T-helper 2 cell treated with Interferon-gamma antibody and Interleukin-4, amounts not matched to agents 5 μg/mL and 100 μg/mL, for 36 hours (primary cell): ENCODE data around the gene LSS.
"Not testable (repeated sequence)": the region's sequence is repeated elsewhere in the genome, so short reads cannot be mapped to it uniquely, and the experiment has no call there.

Source experiments
- DNase-seq: peaks from one replicate; pipeline ENCODE4 v3.0.0; 2021; ENCODE audit warnings: low spot score
- H3K27ac Mint-ChIP-seq: one replicate; pipeline ENCODE4 v1.8.0; 2021; ENCODE audit warnings: mild to moderate bottlenecking, mixed read lengths
- H3K27me3 Mint-ChIP-seq: one replicate; pipeline ENCODE4 v1.8.0; 2021; ENCODE audit warnings: low read depth, mixed read lengths
- H3K36me3 Mint-ChIP-seq: one replicate; pipeline ENCODE4 v1.8.0; 2021; ENCODE audit warnings: low read depth, mixed read lengths
- H3K4me1 Mint-ChIP-seq: one replicate; pipeline ENCODE4 v1.8.0; 2021; ENCODE audit warnings: low read depth, mixed read lengths
- H3K4me3 Mint-ChIP-seq: one replicate; pipeline ENCODE4 v1.8.0; 2022; ENCODE audit warnings: mild to moderate bottlenecking, moderate library complexity, mixed read lengths
- H3K9me3 Mint-ChIP-seq: one replicate; pipeline ENCODE4 v1.8.0; 2021; ENCODE audit warnings: mixed read lengths

LSS gene

DNA sequence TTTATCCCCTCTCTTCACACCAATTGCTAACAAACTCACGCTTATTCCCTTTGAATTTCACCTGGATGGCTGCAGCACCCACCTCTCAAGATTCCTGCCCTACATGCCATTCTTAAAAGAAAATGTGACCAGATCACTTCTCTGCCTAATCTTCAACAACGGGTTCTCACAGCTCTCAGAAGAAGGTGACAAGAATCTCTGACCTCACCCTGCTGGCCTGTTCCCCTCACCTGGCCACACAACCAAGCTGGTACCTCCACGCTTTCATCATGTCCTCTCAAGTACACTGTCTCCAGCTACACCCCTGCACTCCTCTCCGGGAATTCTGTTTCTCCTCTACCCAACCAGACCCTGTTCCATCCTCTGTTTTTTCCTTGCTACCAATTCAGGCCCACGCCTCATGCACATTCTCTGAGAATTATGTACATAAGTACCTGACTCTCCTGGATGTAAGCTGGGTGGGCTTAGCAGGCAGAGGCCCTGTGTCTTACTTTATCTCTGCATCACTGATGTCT is 5.9 kb upstream of the LSS start:
- Mint-ChIP-seq H3K27me3 (no peaks in the 10 kb centered on the region), H3K9me3 (no peaks in the 10 kb centered on the region), H3K4me3 (no peak overlapping the region), H3K27ac (no peak overlapping the region), H3K36me3 (peaks cover 69% of the 10 kb centered on the region), H3K4me1 (peaks cover 37% of the 10 kb centered on the region)
- DNase-seq: no peak

DNA sequence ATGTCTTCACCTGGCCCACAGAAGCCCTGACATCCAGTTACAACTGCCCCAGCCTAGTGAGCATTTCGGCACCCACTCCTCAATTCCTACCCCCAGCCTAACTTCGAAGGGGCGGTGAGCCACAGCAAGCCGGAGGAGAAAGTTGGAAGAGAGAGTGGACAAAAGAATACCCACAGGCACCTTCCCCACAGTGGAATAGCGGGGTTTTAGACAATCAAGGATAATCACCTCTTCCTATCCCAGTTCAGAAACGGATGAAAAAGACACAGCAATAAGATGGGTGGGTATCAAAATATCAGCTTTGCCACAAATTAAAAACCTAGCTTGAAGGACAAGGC is 1.3 kb upstream of the LSS start:
- Mint-ChIP-seq H3K27ac (peak overlapping the region; percentile 83), H3K27me3 (no peaks in the 10 kb centered on the region), H3K4me3 (peak overlapping the region; percentile 92), H3K9me3 (no peaks in the 10 kb centered on the region), H3K4me1 (peaks cover 63% of the 10 kb centered on the region), H3K36me3 (peaks cover 49% of the 10 kb centered on the region)
- DNase-seq: no peak

DNA sequence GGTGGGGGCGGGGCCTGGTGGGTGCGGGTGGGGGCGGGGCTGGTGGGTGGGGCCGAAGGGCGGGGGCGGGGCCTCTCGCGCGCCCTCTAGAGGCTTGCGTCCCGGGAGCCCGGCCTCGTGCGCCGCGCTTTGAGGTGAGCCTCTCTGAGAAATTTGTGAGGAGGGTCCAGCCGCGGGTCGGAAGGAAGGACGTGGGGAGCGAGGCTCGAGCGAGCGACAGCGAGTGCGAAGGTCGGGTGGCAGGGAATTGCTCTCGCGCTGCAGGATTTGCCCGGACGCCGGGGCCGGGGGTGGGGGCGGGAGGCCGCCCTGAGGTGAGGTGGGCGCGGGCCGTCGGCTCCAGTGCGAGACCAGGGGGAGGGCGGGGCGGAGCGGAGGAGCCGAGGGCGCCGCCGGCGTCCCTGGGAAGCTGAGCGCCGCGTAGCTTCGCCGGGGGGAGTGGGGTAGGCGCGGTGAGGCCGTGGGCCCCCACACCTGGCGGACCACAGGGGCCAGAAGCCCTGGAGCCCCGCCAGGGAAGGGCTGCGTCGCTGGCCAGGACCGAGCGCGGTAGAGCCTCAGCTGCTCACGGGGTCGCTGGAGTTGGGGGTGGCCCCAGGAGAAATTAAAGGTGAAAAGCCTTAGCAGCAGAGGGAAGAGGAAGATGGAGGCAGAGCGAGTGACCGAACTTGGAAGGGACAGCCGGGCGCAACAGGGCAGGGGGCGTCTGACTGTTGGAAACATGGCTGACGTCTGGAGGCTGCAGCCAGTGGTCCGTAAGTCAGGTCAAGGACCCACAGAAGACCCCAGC is 754 bp upstream of the LSS start:
- DNase-seq: no peak
- Mint-ChIP-seq H3K27me3 (no peaks in the 10 kb centered on the region), H3K27ac (peak overlapping the region; percentile 97)

DNA sequence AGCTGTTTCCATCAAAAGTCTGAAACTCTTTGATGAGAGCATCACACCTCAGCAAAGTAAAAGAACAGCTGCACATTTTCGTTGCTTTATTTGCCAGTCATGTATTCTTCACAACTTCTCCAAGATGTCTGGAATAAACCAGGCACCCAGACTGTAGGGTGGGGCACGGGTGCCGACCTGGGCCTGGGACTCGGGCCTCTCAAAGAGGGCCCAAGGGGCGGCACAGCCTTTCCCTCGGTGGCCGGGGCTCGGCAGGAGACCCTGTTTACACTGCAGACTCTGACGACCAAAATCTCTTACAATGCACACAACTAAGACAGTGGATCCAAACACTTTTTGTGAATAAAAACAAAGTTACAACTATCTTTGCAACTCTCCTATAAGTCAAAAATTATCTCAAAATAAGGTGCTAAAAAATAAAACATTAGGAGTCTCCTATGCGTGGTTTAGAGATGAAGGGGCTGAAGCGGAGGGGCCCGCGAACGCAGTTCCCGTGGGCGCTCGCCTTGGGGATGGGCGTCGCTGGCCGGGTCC is 696 bp downstream of the LSS start:
- Mint-ChIP-seq H3K4me1 (peaks cover 49% of the 10 kb centered on the region), H3K27ac (peak overlapping the region; percentile 76), H3K4me3 (peak overlapping the region; percentile 81), H3K9me3 (no peaks in the 10 kb centered on the region), H3K27me3 (no peaks in the 10 kb centered on the region), H3K36me3 (peaks cover 30% of the 10 kb centered on the region)
- DNase-seq: no peak

More for the DNA sequence above, 754 bp upstream of the LSS start:
- Mint-ChIP-seq H3K9me3 (no peaks in the 10 kb centered on the region), H3K4me3 (peak overlapping the region; percentile 92), H3K36me3 (peaks cover 44% of the 10 kb centered on the region), H3K4me1 (peaks cover 59% of the 10 kb centered on the region)

DNA sequence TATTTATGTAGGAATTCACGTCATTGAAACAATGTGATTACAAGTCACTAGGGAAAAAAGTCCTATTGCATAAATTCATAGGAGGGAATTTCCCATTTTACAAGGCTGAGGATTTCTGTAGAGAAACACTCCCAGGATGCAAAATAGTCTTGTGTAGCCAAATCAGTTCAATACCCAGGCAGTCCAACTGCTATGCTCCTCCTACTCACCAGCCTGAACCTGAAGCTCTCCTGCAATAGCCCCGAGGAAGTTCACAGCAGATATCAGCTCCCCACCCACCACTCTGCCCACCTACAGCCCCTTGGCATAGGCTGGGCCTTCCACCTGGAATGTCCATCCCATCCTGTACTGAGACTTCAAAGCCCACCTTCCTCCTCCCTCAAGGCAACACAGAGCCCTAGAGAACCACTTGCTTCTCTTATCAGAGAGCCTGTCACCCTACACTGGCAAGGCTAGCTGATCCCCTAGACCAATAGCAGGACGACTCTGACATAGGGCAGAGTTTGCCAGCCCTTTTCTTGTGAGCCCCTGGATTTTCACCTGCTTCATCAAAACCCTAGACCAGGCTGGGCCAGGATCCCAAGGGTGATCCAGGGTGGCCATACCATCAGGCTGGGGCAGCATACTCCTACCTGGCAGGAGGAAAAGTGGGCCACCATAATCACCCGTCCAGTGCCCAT is 1.5 kb downstream of the LSS start:
- Mint-ChIP-seq H3K27me3 (no peaks in the 10 kb centered on the region), H3K4me1 (peaks cover 45% of the 10 kb centered on the region), H3K9me3 (no peaks in the 10 kb centered on the region), H3K4me3 (peak overlapping the region; percentile 81), H3K36me3 (peaks cover 23% of the 10 kb centered on the region), H3K27ac (peak overlapping the region; percentile 76)
- DNase-seq: peak; percentile 9

DNA sequence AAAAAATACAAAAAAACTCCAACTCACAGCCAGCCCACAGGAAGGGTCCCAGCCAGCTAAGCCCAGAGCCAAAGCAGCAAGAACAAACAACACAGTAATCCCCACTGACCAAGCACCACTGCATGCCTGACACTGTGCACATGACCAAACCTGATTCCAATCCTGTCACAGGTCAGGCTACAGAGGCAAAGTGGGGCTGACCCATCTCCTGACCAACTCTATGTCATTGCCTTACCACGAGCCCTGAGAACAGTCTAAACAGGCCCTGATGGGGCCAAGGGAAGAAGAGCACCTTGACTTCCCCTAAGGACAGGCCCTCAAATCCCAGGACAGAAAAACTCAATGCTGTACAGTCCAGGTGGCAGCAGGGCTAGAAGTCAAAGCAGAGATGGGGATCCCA is 2.4 kb downstream of the LSS start:
- H3K27ac Mint-ChIP-seq: no peak overlapping the region
- peaks cover 15% of the 10 kb centered on the region for H3K36me3 Mint-ChIP-seq
- no peaks in the 10 kb centered on the region for H3K9me3 Mint-ChIP-seq
- peaks cover 38% of the 10 kb centered on the region for H3K4me1 Mint-ChIP-seq
- no peaks in the 10 kb centered on the region for H3K27me3 Mint-ChIP-seq
- no peak for DNase-seq
- H3K4me3 Mint-ChIP-seq: peak overlapping the region; percentile 81

DNA sequence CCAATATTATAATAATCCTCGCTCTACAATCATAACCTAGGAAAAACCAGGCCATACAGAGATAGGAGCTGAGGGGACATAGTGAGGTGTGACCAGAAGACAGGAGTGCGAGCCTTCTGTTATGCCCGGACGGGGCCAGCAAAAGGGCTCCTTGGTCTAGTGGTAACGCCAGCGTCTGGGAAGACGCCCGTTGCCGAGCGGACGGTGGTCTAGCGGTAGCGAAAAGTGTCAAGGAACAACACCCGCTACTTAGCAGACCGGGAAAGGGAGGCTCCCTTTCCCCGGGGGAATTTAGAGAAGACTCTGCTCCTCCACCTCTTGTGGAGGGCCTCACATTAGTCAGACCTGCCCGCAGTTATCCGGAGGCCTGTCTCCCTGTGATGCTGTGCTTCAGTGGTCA is 4.9 kb downstream of the LSS start:
- H3K27me3 Mint-ChIP-seq, H3K9me3 Mint-ChIP-seq, DNase-seq, H3K4me3 Mint-ChIP-seq, H3K27ac Mint-ChIP-seq: not testable (repeated sequence)
- Mint-ChIP-seq H3K4me1 (peaks cover 25% of the 10 kb centered on the region), H3K36me3 (peaks cover 14% of the 10 kb centered on the region)

DNA sequence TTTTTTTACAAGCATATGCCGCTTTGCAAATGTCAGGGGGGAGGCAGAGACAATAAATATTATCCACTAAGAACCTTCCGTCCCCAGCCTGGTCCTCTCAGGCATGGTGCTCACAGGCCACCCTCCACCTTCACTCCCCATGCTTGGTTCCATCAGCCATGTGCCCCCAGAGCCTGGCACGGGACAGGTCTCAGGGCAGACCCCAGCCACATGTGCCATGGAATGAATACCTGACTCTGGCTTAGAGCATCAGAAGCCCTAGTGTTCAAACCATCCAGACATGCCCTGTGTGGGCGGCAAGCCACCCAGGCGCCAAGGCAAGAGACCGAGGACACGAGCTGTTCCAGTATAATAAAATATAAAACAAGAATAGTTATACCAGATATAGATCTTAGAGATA is 5.4 kb downstream of the LSS start:
- DNase-seq: no peak
- Mint-ChIP-seq H3K4me1 (peaks cover 25% of the 10 kb centered on the region), H3K27me3 (no peaks in the 10 kb centered on the region), H3K9me3 (no peaks in the 10 kb centered on the region), H3K27ac (no peak overlapping the region), H3K4me3 (no peak overlapping the region), H3K36me3 (peaks cover 14% of the 10 kb centered on the region)

DNA sequence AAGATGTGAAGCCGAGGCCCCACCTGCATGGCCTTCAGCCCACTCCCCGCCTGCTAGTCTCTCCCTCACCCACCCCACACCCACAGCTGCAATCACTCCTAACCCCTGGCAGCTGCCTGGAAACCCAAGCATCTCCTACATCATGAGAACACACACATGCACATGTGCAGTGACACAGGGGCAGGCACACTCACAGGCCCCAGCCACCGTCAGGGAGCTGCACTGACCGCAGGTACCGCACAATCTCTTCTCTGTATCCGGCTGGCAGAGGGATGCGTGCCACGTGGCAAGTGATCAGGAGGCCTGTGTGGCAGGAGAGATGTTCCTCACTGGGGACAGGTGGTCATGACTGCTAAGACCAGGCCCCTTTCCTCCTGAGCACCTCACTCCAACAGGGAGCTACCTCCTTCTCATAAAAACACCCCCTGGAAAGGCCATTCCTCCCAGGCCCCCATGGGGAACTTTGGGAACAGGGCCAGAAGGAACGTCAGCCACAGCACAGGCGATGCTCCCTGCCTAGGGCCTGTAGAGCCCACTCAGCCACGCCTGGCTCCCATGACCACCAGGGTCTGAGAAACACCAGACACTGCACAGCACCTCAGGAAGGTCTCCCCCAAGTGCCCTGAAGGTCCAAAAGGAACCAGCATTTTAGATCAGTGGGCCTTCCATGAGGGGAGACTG is 6.0 kb downstream of the LSS start:
- no peak for DNase-seq
- Mint-ChIP-seq H3K4me3 (no peak overlapping the region), H3K4me1 (peaks cover 21% of the 10 kb centered on the region), H3K27me3 (no peaks in the 10 kb centered on the region), H3K9me3 (no peaks in the 10 kb centered on the region), H3K36me3 (peaks cover 14% of the 10 kb centered on the region), H3K27ac (no peak overlapping the region)

DNA sequence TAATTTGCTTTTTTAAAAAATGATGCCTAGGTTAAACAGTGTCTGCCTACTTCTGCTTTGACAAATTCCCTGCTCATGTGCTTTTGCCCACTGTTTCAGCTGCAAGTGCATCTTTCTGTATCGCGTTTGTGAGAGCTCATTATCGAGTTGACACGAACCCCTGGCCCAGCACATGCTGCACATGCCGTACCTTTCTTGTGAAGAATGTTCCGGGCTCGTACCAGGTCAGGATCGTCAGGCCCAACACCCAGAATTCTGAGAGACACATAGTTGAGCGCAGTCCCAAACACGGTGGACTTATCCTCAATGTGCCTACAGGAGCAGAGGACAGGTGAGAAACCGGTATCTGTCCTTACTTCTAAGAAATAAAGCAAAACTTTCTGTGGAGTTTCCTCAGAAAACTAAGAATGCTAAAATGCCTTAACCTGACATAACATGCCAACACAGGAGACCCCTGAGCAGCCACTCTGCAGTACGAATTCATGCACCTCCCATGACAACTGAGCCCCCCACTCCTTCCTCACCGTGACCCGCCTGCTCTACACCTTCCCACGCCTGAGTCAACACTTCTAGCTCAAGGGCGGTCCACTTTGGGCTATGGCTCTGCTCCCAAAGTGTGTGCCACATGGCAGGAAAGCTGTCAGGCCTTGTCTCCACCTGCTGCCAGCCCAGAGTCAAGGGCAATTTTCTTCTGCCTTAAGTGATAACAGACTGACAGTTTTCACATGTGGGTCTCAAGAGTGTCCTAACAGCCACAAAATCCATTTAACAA is 6.7 kb downstream of the LSS start:
- no peaks in the 10 kb centered on the region for H3K9me3 Mint-ChIP-seq
- H3K4me1 Mint-ChIP-seq: peaks cover 14% of the 10 kb centered on the region
- DNase-seq: no peak
- H3K27ac Mint-ChIP-seq: no peak overlapping the region
- no peaks in the 10 kb centered on the region for H3K27me3 Mint-ChIP-seq
- H3K4me3 Mint-ChIP-seq: no peak overlapping the region
- peaks cover 17% of the 10 kb centered on the region for H3K36me3 Mint-ChIP-seq

DNA sequence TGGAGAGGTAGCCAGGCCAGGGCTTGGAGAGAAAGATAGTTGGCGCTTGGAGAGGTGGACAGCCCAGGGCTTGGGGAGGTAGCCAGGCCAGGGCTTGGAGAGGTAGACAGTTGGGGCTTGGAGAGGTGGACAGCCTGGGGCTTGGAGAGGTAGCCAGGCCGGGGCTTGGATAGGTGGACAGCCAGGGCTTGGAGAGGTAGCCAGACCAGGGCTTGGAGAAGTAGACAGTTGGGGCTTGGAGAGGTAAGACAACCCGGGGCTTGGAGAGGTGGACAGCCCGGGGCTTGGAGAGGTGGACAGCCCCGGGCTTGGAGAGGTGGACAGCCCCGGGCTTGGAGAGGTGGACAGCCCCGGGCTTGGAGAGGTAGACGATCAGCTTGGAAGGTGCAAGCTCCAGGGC is 7.7 kb downstream of the LSS start:
- Mint-ChIP-seq H3K27me3 (no peaks in the 10 kb centered on the region), H3K27ac (no peak overlapping the region), H3K9me3 (no peaks in the 10 kb centered on the region), H3K4me1 (peaks cover 6% of the 10 kb centered on the region), H3K4me3 (no peak overlapping the region), H3K36me3 (peaks cover 17% of the 10 kb centered on the region)
- DNase-seq: no peak

DNA sequence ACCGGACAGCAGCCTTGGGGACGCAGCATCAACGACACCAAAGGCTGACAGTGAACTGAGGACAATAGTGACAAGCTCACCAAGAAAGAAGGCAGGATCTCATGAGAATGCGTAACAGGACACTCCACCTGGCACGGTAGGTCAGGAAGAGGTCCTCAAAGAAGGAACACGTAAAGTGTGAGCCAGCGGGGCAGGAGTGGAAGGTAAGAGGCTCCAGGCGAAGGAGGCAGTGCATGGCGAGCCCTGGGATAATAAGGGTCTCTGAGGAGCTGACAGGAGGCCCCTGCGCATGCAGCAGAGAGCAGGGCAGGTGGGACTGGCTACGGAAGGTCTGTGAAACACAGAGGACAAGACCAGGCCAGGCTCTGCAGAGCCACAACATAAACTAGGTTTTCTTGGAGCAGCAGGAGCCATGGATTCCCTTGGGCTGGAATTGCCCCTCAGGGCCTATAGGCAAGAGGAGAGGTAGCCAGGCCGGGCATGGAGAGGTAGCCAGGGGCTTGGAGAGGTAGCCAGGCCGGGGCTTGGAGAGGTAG is 8.2 kb downstream of the LSS start:
- H3K36me3 Mint-ChIP-seq: peaks cover 12% of the 10 kb centered on the region
- no peaks in the 10 kb centered on the region for H3K9me3 Mint-ChIP-seq
- no peak for DNase-seq
- no peak overlapping the region for H3K4me3 Mint-ChIP-seq
- H3K4me1 Mint-ChIP-seq: peaks cover 2% of the 10 kb centered on the region
- no peak overlapping the region for H3K27ac Mint-ChIP-seq
- H3K27me3 Mint-ChIP-seq: no peaks in the 10 kb centered on the region

DNA sequence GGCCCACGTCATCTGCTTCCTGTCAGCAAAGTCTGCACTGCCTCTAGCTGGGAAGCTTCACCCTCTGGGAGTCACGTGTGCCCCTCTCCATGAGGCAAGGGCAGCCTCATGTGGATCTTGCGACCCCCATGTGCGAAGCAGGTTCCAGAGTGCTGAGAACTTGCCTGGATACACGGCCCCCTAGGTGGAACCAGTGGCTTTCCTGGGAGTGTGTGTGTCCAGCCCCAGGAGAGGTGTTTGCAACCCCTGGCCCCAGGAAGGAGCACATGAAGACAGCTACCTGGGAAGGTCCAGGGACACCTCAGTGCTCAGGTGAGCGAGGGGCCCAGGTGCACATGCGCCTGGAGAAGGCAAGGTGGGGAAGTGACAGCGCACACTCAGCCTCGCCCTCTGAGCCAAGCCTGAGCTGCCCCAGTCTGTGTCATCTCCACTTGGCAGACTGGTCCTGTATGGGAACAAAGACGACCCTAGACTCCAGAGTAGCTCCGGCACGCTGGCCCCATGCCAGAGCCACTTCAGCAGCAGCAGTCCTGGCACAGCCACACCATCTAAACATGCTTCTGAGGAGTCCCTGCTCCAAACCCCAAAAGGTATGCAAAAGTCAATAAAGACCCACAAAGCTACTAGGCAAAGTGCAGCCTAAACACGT is 8.9 kb downstream of the LSS start:
- H3K27ac Mint-ChIP-seq: no peak overlapping the region
- no peak overlapping the region for H3K4me3 Mint-ChIP-seq
- no peaks in the 10 kb centered on the region for H3K9me3 Mint-ChIP-seq

More for the DNA sequence above, 8.9 kb downstream of the LSS start:
- Mint-ChIP-seq H3K4me1 (peaks cover 2% of the 10 kb centered on the region), H3K27me3 (no peaks in the 10 kb centered on the region), H3K36me3 (peaks cover 12% of the 10 kb centered on the region)
- no peak for DNase-seq
